Right lung (tissue), 5 donors: ENCODE results near the gene WDR70. TPM values are rescaled to one million over a fixed set of nuclear protein-coding genes. Genes with fewer than 3 reads are reported as not detected.
"Not testable (repeated sequence)": the region's sequence is repeated elsewhere in the genome, so short reads cannot be mapped to it uniquely, and the experiment has no call there.

Experiments used
- DNase-seq, 2 donors: peaks; one replicate each; pipeline ENCODE4 v3.0.0-alpha.2; 2013
- polyA plus RNA-seq, 5 donors: library from polyadenylated mRNA; unstranded; fragments of 120-200 nt; gene quantifications; one replicate each; pipeline versions ENCODE4 v1.2.1 to v1.2.3, GENCODE V29; 2013; ENCODE audit warnings: inconsistent platforms in 1 of 5, low replicate concordance in 1 of 5; ENCODE audit not compliant: insufficient read length in 5 of 5, insufficient read depth in 1 of 5

WDR70 gene
- polyA plus RNA-seq, 5 donors, result 44.6 to 64.4 (median 52.2) TPM

GRCh38 chr5:37568018-37568753 is 189.1 kb downstream of the WDR70 start:
- no peak for DNase-seq

GRCh38 chr5:37568893-37569292 is 189.8 kb downstream of the WDR70 start:
- no peak for DNase-seq

- DNase-seq, result no peak
Observed at GRCh38 chr5:37569466-37569865, 190.3 kb downstream of the WDR70 start.

GRCh38 chr5:37570597-37570996 is 191.5 kb downstream of the WDR70 start:
- no peak for DNase-seq

- DNase-seq, result no peak
Observed at GRCh38 chr5:37571985-37572384, 192.9 kb downstream of the WDR70 start.

- DNase-seq, result no peak
Observed at GRCh38 chr5:37575541-37576489, 196.7 kb downstream of the WDR70 start.

- DNase-seq, result no peak
Observed at GRCh38 chr5:37576552-37576951, 197.4 kb downstream of the WDR70 start.

- no peak for DNase-seq
Observed at GRCh38 chr5:37578176-37578575, 199.1 kb downstream of the WDR70 start.

GRCh38 chr5:37580106-37580505 is 201.0 kb downstream of the WDR70 start:
- DNase-seq, result no peak

- DNase-seq, result no peak
Observed at GRCh38 chr5:37582202-37582601, 203.1 kb downstream of the WDR70 start.

GRCh38 chr5:37593292-37593691 is 214.2 kb downstream of the WDR70 start:
- DNase-seq, result not testable (repeated sequence)

- not testable (repeated sequence) for DNase-seq
Observed at GRCh38 chr5:37594864-37595263, 215.7 kb downstream of the WDR70 start.

GRCh38 chr5:37598733-37599132 is 219.6 kb downstream of the WDR70 start:
- DNase-seq, result no peak

GRCh38 chr5:37601163-37601562 is 222.0 kb downstream of the WDR70 start:
- DNase-seq, result no peak

GRCh38 chr5:37603072-37603471 is 224.0 kb downstream of the WDR70 start:
- DNase-seq, result no peak

GRCh38 chr5:37604290-37604689 is 225.2 kb downstream of the WDR70 start:
- no peak for DNase-seq

- DNase-seq, result no peak
Observed at GRCh38 chr5:37606148-37606547, 227.0 kb downstream of the WDR70 start.

- DNase-seq, result no peak
Observed at GRCh38 chr5:37606632-37607248, 227.6 kb downstream of the WDR70 start.

GRCh38 chr5:37615184-37615583 is 236.1 kb downstream of the WDR70 start:
- DNase-seq, result no peak

- no peak for DNase-seq
Observed at GRCh38 chr5:37619353-37619752, 240.2 kb downstream of the WDR70 start.

- DNase-seq, result not testable (repeated sequence)
Observed at GRCh38 chr5:37622354-37622753, 243.2 kb downstream of the WDR70 start.

GRCh38 chr5:37626266-37626665 is 247.1 kb downstream of the WDR70 start:
- DNase-seq, result no peak
